GM18858 (cell line): ENCODE results near the gene GSTT4.
"Not testable (repeated sequence)": the region's sequence is repeated elsewhere in the genome, so short reads cannot be mapped to it uniquely, and the experiment has no call there.

Experiments
- ATAC-seq: cut with Tn5 transposase; IDR thresholded peaks from one replicate; pipeline ENCODE4 v1.9.1; 2021; ENCODE audit not compliant: unreplicated experiment

GSTT4 gene

GRCh38 chr22:23954193-23954990, 50.9 kb downstream of the GSTT4 start:
- ATAC-seq: not testable (repeated sequence)

- not testable (repeated sequence) for ATAC-seq
Observed at GRCh38 chr22:23953485-23953884, 51.8 kb downstream of the GSTT4 start.

- not testable (repeated sequence) for ATAC-seq
Observed at GRCh38 chr22:23952794-23953405, 52.4 kb downstream of the GSTT4 start.

DNA sequence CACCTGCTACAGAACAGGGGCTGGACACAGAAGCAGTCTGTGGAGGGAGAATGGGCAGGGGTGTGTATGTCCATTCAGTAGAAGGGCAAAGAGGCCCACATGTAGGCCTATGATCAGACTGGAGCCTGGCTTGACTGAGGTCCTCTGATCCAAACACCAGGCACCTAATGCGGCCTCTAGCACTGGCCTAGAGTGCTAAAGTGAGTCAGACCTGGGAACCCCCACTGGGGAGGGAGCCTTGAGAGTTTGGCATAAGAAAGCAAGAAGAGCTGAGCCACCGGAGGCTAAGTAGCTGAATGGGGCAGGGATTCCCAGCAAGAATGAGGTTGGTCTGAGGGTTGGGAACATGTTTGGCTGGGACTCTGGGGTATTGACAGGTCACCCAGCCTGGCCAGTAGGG, 53.9 kb downstream of the GSTT4 start:
- ATAC-seq: not testable (repeated sequence)

GRCh38 chr22:23949764-23950163, 55.5 kb downstream of the GSTT4 start:
- ATAC-seq: not testable (repeated sequence)
